Measurements from ENCODE around the gene TMBIM6.

The TMBIM6 gene

DNA sequence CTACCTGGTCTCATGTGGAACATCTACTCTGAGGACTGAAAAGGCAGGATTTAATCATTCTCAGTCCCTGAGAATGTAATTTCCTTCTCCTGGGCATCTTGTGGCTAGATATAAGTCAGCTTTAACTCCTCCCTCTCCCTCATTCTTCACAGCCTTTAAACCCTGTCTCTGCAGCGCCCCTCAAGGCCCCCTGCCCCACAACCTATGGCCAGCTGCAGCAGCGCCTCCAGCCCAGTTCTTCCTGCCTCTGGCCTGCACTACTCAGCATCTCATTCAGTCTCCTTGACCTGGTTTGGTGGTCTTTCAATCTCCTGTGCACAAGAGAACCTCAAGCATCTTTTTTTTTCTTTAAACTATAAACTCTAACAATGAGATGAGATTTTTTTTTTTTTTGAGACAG lies 57.6 kb downstream of the TMBIM6 start:
- no peak for DNase-seq

GRCh38 chr12:49800421-49801140 lies 59.2 kb downstream of the TMBIM6 start:
- no peak for DNase-seq

GRCh38 chr12:49801141-49802063 lies 60.0 kb downstream of the TMBIM6 start:
- no peak for DNase-seq

DNA sequence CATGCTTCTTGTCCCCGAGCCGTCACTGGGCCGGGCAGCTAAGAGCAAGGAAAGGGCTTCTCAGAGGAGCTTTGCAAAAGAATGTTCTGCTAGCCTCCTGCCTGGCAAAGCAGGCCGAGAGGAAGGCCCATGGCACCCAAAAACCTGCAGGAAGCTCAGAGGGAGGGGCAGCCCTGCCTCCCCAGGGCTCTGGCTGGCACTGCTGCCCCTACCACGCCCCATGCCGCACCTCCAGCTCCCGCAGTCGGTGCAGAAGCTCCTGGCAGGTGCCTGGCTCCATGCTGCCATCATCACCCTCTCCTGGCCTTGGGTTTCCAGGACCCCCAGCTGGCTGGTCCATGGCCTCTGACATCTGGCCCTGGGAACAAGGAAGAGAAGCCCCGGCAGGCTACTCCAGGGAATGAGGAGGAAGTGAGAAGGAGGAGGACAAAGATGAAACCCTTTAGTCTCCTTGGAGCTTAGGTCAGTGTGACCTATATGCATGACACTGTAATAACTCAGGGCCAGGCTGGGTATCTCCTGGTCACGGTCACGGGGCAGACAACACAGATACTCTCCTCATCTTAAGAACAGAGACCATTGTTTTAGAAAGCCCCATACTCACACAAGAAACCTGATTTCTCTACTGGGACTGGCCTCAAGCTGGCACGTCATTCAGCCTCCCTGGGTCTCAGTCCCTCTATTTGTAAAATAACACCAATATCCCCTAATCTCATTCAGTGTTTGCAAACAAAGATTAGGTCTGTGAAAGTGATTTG lies 62.5 kb downstream of the TMBIM6 start:
- no peak for DNase-seq

GRCh38 chr12:49804821-49805220 lies 63.5 kb downstream of the TMBIM6 start:
- DNase-seq = no peak

DNA sequence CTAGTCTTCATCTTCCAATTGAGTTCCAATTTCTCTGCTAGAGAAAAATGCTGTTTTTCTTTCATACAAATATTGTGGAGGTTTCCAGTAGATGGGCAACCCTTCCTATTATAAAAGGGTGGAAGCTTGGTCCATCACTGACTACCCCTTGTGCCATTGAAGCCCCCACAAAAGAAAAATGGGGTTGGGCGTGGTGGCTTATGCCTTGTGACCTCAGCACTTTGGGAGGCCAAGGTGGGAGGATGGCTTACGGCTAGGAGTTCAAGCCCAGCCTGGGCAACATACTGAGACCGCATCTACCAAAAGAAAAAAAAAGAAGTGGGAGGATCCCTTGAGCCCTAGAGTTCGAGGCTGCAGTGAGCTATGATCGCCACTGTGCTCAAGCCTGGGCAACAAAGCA lies 64.1 kb downstream of the TMBIM6 start:
- DNase-seq = no peak

GRCh38 chr12:49806321-49806813 lies 65.0 kb downstream of the TMBIM6 start:
- DNase-seq = no peak

DNA sequence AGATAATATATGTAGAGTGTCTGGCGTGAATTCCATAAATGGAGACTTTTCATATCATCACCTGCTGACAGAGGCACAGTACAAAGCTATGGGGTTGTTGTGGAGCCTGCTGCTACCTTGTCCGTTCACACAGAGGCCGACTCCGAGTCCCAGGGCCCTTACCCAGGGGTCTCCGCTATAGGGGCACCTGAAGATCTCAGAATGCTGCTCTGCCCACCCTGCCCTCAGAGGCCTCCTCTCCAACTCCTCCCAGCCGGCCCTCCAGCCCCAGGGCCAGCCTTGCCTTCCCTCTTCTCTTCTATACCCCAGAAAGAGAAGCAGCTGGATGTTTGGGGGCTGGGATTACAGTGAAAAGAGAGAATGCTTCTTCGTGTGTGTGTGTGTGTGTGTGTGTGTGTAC lies 65.5 kb downstream of the TMBIM6 start:
- DNase-seq = no peak

- DNase-seq = no peak
Measured at GRCh38 chr12:49807991-49808580, 66.7 kb downstream of the TMBIM6 start.

DNA sequence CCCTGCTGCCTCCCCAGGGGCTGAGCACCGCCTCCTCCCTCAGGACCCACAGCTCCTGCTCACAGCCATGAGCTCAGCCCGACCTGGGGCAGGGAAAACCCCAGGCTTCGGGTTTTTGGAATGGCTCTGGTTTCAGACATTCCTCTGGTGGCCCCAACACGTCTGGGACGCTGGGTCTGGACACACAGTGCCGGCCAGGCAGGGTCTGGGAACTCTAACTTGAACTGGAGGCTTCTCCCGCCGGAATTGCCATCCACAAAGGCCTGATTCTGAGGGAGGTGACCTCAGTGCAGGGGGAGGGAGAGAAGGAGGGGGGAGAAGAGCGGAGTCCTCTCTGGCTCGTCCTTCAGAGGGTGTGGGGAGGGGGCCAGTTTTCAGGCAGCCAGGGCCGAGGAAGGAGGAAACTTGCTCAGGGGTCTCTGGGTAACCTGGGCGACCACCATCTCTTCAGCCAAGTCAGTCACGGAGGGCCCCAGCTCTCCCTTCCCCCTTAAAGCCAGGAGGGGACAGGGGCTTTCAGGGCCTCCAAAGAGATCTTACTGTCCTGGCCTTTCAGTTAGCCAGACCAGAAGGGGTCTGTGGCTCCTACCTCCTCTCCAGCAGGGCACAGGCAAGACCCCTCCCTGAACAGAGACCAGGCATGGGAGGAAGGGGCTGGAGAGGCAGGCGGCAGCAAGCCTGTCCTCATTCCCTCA lies 67.5 kb downstream of the TMBIM6 start:
- DNase-seq = no peak

DNA sequence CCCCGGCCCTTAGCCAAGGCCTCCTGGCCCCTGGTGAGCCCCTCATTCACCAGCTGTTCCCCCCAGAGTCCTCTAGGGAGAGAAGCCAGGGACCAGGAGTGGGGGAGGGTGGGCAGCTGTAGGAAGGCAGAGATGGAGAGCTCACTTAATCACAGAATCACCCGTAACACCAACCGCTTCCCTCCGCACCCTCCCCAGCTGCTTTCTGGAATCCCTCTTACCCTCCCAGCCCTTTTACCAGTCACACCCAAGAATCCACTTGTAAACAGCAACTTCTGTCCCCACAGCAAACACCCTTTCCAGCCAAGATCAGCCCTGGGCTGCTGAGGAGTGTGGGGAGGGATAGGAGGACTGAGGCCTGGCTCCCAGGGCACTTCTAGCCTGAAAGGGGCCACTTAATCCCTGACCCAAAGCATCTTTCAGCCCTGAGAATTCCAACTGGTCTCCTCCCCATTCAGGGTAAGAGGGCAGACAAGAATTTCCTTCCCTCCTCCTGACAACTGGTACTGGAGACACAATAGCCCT lies 68.1 kb downstream of the TMBIM6 start:
- no peak for DNase-seq

DNA sequence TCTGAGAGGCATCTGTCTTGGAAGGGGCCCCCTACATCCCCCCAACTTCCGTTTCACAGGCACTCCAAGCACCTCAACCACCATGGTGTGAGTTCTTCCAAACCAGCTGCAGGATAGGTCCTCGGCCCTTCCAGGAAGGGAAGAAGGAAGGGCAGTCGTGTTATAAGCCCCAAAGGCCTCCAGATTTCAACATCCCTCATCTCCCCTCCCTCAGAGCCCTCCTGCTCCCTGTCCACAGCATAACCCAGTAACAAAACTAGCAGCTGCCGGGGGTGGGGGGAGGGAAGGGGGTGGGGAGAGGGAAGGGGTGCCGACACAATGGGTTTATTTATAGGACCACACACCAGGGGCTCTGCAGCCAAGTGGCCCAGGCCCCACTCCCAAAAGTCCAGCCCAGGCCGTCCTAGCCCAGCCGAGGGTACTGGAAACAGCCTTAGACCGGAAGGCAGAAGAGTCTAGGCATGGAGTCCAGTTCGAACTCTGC lies 68.6 kb downstream of the TMBIM6 start:
- DNase-seq = no peak

DNA sequence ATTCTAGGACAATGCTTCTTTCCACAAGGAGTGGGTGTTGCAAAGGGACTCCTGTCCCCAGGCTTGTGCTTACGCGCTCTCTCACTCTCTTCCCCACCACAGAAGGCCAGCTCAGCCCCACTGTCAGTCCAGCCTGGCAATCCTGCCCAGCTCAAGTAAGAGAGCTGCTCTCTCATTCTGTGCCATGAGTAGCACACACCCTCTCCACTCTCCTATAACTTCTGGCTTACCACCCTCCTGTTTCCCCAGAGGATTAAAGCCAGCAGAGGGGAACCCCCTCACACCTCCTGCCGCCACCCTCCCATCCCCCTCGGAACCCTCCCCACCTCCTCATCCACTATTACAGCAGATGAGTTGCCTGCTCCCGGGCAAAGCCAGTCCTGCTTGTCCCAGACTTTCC lies 69.8 kb downstream of the TMBIM6 start:
- DNase-seq = no peak

DNA sequence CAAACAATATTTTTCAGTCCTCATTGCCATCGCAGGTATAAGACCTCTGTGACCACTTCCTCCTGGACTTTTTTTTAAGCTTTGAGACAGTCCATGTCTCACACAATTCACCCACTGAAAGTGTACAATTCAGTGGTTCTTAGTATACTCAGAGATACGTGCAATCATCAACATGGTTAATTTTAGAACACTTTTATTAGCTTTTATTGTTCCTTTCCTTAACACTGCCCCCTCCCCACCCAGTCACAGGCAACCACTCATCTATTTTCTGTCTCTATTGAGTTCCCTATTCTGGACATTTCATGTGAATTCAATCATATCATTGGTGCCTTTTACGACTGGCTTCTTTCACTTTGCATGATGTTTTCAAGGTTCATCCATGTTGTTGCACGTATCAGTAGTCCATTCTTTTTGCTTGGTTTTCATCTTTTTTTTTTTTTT lies 70.6 kb downstream of the TMBIM6 start:
- no peak for DNase-seq

GRCh38 chr12:49813131-49813530 lies 71.8 kb downstream of the TMBIM6 start:
- no peak for DNase-seq

Measured in activated effector memory CD4-positive, alpha-beta T cell treated with Interleukin-2 at 50 U/mL for 16 hours (primary cell).